ENCODE data around the gene CHEK2.

CHEK2 gene

GRCh38 chr22:28714043-28714628, 27.5 kb downstream of the CHEK2 start:
- TF ChIP-seq, protein P1, sequence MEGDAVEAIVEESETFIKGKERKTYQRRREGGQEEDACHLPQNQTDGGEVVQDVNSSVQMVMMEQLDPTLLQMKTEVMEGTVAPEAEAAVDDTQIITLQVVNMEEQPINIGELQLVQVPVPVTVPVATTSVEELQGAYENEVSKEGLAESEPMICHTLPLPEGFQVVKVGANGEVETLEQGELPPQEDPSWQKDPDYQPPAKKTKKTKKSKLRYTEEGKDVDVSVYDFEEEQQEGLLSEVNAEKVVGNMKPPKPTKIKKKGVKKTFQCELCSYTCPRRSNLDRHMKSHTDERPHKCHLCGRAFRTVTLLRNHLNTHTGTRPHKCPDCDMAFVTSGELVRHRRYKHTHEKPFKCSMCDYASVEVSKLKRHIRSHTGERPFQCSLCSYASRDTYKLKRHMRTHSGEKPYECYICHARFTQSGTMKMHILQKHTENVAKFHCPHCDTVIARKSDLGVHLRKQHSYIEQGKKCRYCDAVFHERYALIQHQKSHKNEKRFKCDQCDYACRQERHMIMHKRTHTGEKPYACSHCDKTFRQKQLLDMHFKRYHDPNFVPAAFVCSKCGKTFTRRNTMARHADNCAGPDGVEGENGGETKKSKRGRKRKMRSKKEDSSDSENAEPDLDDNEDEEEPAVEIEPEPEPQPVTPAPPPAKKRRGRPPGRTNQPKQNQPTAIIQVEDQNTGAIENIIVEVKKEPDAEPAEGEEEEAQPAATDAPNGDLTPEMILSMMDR (conservative IDR thresholded peaks at IDR 0.05; ENCODE audit: low read depth): no peak
- peak overlapping the region; percentile 73 for H3K27ac ChIP-seq
- DNase-seq (ENCODE audit: low spot score): no peak
- ChIA-PET CTCF (no interaction called here), POLR2A (ENCODE audit: low non-redundant PET) (no interaction called here)

DNA sequence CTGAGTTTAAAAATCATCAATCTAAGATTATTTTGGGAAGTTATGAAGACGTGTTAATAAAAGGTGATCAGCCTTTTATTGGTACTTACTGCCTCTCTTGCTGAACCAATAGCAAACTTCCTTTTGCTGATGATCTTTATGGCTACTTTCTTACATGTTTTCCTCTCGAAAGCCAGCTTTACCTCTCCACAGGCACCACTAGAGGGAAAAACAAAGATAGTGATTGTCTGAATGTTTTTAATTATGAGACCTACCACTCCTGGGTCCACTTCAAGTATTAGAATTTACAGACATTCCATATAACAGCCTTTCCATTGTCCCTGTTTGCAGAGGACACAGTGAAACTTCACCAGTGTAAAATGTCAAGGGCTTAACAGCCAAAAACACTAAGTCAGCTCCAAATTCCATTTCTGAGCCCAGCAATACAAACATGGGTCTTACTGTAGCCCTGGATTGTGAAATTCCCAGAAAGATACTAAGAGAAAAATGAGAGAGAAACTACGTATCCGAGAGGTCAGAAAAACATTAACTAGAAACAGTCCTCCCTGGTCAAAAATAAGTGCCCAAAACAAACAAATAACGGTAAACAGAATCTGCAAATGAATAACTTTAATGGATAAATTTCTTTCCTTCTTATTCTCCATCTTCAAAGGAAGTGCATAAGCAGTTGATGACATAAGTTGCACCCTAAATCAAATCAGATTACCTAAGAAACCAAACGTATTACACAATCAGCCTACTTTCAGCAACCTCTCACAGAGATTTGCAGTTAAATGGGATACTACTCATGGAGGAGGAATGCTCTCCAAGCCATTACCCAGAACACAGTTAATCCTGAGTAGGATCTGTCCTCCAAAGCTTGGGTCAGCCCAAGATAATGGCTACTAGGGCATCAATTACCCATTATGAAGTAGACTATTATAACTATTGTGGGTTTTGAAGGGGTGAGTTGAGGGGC, 29.5 kb downstream of the CHEK2 start:
- H3K27ac ChIP-seq: no peak overlapping the region
- peak; percentile 59 for DNase-seq (ENCODE audit: low spot score)

DNA sequence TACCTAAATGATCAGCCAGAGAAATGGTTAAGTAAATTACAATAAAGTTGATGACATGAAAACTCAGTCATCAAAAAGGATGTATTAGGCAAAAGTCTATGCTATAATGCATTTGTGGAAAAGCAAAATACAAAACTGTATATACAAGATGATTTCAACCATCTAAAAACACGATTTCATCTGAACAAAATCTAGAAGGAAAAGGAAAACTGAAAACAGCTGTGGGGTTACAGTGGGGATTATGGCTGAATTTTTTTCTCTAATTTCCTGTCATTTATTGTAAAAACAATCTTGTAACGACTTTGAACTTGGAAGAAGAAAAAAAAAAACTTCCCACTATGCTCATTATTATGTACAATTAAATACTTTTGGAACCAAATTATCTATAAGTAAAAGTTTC, 30.3 kb downstream of the CHEK2 start:
- POLR2A ChIA-PET (ENCODE audit: low non-redundant PET): no interaction called here
- CTCF ChIA-PET: no interaction called here
- TF ChIP-seq, protein P1 (conservative IDR thresholded peaks at IDR 0.05; ENCODE audit: low read depth): no peak
- no peak overlapping the region for H3K27ac ChIP-seq
- DNase-seq (ENCODE audit: low spot score): no peak

More for the DNA sequence above, 29.5 kb downstream of the CHEK2 start:
- POLR2A ChIA-PET (ENCODE audit: low non-redundant PET): no interaction called here
- CTCF ChIA-PET: interaction anchor here (0.6 kb wide), 1 partner anchor 65 kb away, joined by 3 read pairs; no protein-coding TSS in a partner anchor
- TF ChIP-seq, protein P1 (conservative IDR thresholded peaks at IDR 0.05; ENCODE audit: low read depth): no peak

DNA sequence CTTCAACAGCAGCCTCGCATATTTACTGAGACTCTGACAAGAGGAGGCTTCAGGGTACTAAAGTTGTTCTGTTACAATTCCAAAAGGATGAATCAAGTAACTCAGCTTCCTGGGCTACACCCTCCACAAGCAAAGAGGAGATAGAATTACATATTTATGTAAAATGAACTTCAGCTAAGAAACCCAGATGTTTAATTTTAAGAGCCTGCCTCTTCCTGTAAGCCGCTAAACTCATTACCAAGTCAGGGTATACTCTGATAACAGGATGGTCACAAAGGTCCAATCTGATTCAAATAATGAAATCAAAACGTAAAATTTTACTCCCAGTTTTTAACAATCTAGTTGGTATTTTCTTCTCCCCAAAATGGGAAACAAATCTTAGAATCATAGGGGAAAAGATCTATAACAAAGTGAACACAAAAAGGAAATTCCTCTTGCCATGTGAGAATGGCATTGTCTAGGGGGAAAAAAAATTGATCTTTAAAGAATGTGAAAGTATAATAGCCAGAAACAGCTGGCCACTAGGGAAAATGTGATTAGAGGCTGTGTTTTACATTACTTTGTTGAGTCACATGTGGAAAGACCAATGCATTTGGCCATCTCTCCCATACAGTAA, 30.9 kb downstream of the CHEK2 start:
- TF ChIP-seq, protein P1 (conservative IDR thresholded peaks at IDR 0.05; ENCODE audit: low read depth): no peak
- ChIA-PET CTCF (interaction anchor here (1.0 kb wide), 1 partner anchor 102 kb away, joined by 5 read pairs; no protein-coding TSS in a partner anchor), POLR2A (ENCODE audit: low non-redundant PET) (no interaction called here)
- peak; percentile 45 for DNase-seq (ENCODE audit: low spot score)
- H3K27ac ChIP-seq: no peak overlapping the region

DNA sequence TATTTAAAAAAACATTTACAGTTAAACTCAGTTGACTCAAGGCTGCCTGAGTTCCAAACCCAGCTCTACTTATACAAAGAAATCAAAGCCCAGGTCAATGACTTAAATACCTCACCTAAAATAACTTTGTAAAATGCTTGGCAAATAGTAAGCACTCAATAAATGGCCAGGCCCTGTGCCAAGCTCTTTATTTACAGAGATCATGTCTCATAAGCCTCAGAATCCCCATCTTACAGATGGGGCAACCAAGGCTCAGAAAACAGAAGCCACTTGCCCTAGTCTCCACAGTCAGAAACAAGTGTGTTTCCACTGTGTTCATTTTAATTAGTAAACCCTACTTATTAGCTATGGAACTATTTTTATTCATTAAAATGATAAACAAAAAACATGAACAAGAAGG, 31.5 kb downstream of the CHEK2 start:
- TF ChIP-seq, protein P1 (conservative IDR thresholded peaks at IDR 0.05; ENCODE audit: low read depth): no peak
- DNase-seq (ENCODE audit: low spot score): no peak
- ChIA-PET POLR2A (ENCODE audit: low non-redundant PET) (no interaction called here), CTCF (interaction anchor here (0.8 to 1.0 kb wide), 2 partner anchors 103 to 109 kb away, joined by 3 to 5 read pairs; no protein-coding TSS in a partner anchor)
- peak overlapping the region; percentile 89 for H3K27ac ChIP-seq

GRCh38 chr22:28706845-28707244, 34.8 kb downstream of the CHEK2 start:
- ChIA-PET POLR2A (ENCODE audit: low non-redundant PET) (no interaction called here), CTCF (no interaction called here)
- H3K27ac ChIP-seq: no peak overlapping the region; the same call in 1 of the 2 replicates
- no peak for DNase-seq (ENCODE audit: low spot score)
- TF ChIP-seq, protein P1 (conservative IDR thresholded peaks at IDR 0.05; ENCODE audit: low read depth): no peak

Measured in RWPE1 (cell line).